NCI-H1930 (cell line): ENCODE measurements around the gene SLC7A7.
"Not testable (repeated sequence)": the region's sequence is repeated elsewhere in the genome, so short reads cannot be mapped to it uniquely, and the experiment has no call there.

ENCODE experiments used
- DNase-seq, 2 experiments: peaks; one replicate each; lab custom pipeline; 2025; lab: John Stamatoyannopoulos, UW

SLC7A7 gene

GRCh38 chr14:22814941-22815713 lies at the start of gene SLC7A7:
TSS of gene SLC7A7 (minus strand) at chr14:22815435. CDS start at chr14:22813398, 2,037 bp downstream.
- DNase-seq = no peak

DNA sequence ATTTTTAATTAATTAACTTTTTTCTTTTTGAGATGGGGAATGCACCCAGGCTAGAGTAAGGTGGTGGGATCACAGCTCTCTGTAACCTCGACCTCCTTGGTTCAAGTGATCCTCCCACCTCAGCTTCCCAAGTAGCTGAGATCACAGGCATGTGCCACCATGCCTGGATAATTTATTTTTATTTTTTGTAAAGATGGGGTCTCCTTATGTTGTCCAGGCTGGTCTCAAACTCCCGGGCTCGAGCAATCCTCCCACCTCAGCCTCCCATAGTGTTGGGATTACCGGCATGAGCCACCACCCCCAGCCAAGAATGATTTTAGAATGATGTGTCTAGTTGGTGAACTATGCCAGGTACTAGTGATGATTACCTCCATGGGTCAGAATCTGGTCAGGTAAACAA lies 49.7 kb upstream of the SLC7A7 start:
- no peak for DNase-seq

- DNase-seq = no peak
These were observed 46.4 kb upstream of the SLC7A7 start for GRCh38 chr14:22861651-22862050.

GRCh38 chr14:22860377-22860776 lies 45.1 kb upstream of the SLC7A7 start:
- not testable (repeated sequence) for DNase-seq

DNA sequence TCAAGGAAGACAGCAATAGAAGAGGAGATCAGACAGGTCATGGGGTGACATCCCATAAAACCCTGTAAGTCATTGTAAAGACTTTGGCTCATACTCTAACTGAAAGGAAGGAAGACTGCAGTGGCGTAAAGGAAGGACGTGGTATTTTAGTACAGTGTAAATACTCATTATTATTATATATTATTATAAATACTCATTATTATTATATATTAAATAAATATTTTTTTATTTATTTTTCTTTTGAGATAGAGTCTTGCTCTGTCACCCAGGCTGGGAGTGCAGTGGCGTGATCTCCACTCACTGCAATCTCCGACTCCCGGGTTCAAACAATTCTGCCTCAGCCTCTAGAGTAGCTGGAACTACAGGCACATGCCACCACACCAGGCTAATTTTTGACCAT lies 41.2 kb upstream of the SLC7A7 start:
- no peak for DNase-seq

DNA sequence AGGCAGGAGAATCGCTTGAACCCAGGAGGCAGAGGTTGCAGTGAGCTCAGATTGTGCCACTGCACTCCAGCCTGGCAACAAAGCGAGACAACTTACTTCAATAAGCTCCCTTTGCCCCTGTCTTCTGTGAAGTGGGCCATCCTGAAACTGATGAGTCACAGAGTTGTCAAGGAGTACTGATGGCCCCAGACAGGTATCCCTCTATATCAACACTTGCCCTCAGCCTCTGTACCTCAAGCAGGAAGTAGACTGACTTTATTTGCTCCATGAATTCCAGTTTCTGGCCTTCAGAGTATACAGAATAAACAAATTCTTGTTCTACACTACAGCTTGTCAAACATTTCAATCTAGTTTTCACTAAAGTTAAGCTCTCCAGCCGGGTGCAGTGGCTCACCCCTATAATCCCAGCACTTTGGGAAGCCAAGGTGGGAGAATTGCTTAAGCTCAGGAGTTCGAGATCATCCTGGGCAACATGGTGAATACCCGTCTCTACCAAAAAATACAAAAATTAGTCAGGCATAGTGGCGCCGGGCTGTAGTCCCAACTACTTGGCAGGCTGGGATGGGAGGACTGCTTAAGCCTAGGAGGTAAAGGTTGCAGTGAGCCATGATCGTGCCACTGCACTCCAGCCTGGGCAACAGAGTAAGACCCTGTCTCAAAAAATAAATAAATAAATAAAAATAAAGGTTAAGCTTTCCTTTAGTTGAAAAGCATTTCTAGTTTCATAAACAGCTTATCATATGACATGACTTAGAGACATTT lies 39.9 kb upstream of the SLC7A7 start:
- no peak for DNase-seq

DNA sequence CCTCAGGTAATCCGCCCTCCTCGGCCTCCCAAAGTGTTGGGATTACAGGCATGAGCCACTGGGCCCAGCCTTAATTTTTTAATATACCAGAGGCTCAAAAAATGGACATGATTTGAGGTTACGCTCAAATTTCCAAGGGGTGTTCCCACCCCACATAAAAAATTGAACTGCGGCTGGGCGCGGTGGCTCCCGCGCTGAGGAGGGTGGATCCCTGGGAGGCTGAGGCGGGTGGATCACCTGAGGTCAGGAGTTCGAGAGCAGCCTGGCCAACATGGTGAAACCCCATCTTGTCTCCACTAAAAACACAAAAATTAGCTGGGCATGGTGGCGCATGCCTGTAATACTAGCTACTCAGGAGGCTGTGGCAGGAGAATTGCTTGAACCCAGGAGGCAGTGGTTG lies 39.1 kb upstream of the SLC7A7 start:
- not testable (repeated sequence) for DNase-seq

DNA sequence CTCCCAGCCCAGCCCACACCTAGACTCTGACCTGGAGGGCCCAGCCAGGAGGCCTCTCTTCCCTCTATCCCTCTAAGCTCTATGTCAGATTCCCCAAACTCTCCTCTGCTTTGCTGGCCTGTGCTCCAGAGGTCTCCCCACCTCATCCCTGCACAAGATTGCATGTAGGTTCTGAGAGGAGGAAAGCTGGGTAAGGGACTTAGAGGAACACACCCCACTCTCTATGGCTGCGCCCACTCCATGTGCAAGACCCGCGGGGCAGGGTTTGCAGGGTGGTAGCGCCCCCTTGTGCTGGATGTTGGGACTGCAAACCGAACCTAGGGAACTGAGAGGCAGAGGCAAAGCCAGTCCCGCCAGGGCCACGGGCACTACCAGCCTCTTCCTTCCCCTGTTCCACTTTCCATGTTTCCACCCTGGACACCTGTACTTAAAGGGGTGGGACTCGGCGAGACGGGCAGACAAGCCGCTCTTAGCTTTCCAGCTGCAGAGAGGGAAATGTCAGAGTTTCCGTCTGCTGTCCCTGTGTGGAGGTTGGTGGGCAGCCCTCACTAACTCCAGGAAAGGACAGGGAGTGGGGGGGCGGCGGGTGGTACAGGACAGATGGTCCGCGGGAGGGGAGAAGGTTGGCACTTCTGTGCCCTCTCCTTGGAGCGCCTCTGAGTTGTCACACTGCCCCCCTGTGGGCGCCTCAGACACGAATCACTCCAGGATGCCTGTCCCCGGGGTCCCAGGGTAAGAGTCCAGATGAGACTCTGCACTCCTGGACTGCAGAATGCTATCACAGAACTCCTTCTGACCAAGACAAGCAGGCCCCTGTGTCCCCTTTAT lies 37.9 kb upstream of the SLC7A7 start:
- peak; percentile 40 to 73 for DNase-seq

DNA sequence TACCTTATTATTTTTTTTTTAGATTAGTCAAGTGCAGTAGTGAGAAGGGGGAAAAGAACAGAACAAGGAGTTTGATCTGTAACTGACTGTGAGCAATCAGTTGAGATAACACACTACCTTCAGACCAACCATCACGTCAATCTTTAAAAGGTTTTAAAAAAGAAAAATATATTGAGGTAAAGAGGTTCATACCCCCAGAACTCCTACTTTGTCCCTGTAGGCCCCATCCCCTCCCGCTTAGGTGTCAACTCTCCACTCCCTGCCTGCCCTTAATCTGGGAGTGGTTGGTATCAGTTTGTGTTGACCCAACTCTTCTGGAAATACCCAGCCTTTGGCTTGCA lies 37.3 kb upstream of the SLC7A7 start:
- no peak for DNase-seq

DNA sequence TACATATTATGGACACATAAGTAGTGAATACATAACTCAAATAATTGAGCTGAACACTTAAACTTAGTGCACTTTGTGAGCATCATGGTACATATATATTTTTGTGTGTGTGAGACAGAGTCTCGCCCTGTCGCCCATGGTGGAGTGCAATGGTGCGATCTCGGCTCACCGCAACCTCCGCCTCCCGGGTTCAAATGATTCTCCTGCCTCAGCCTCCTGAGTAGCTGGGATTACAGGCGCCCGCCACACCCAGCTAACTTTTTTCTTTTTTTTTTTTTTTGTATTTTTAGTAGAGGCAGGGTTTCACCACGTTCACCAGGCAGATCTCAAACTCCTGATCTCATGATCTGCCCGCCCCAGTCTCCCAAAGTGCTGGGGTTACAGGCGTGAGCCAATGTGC lies 36.9 kb upstream of the SLC7A7 start:
- DNase-seq = not testable (repeated sequence)

DNA sequence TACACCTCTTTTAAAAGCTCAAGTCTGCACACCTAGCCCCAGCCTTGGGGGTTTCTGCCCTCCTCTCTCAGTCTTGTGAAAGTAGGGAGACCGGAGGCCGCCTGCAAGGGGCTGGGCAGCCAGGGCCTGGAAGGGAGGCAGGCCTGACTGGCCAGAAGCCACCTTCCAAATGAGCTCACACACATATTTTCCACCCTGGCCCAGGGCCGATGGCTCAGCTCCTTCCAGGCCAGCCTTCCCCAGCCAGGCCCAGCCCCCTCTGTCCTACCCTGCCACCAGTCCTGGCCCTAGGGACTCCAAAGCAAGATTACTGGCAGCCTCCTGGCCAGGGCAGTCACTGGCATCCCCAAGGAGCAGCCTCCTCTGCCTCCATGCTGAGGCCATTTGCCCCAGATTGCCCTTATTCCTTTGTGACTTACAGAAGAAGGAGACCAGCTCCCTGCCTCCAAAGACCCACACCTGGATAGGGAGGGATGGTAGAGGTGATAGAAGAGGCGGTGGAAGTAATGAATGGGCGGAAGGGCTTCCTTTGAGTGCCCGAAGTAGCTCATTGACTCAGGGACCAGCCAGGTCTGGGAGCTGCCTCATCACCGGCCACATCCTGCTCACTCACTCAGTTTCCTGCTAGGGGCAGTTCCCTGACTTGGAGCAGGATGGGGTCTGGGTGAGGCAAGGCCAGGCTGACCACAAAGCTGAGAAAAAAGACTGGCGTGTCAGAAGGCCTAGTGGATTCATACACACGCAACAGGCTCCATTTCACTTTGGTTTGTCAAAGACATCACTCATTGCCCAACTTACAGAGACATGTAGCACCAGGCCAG lies 35.9 kb upstream of the SLC7A7 start:
- no peak for DNase-seq

GRCh38 chr14:22849212-22849819 lies 34.1 kb upstream of the SLC7A7 start:
- no peak for DNase-seq

DNA sequence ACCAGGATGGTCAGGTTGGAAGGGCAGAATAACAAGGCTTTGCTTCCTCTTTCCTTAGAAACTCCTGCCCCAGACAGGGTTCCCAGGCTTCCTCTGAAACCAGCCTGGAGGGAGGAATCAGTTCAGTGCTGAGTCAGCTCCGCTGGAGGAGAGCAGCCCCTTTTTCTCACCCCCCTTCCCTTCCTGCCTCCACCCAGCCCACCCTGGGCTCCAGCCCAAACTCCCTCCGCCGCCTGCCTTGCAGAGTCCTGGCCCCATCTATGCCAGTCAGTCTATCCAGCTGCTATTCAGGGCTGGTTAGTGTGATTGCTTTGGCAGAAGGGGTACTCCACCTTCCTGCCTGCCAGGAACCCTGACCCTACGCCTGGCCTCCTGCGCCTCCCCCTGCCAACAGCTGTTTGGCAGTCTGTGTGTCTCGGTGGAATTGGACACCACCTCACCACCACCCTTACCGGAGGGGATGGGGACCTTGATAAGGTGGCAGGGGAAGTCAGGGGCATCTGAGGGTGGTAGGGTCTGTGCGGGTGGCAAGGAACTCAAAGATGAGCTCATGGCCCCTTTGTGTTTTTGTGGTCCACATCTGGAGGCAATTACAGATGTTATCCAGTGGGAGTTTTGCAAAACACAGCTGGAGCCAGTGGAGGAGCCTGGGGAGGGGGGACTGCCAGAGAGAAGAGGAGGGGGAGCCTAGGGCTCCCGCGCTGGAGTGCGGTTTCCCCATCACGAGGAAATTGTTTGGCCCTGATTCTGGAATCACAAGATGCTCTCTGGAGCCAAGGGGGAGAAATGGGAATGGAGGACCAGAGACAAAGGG lies 33.3 kb upstream of the SLC7A7 start:
- no peak for DNase-seq

GRCh38 chr14:22847661-22848341 lies 32.6 kb upstream of the SLC7A7 start:
- DNase-seq = no peak

- no peak for DNase-seq
These were observed 31.6 kb upstream of the SLC7A7 start for GRCh38 chr14:22846811-22847307.

DNA sequence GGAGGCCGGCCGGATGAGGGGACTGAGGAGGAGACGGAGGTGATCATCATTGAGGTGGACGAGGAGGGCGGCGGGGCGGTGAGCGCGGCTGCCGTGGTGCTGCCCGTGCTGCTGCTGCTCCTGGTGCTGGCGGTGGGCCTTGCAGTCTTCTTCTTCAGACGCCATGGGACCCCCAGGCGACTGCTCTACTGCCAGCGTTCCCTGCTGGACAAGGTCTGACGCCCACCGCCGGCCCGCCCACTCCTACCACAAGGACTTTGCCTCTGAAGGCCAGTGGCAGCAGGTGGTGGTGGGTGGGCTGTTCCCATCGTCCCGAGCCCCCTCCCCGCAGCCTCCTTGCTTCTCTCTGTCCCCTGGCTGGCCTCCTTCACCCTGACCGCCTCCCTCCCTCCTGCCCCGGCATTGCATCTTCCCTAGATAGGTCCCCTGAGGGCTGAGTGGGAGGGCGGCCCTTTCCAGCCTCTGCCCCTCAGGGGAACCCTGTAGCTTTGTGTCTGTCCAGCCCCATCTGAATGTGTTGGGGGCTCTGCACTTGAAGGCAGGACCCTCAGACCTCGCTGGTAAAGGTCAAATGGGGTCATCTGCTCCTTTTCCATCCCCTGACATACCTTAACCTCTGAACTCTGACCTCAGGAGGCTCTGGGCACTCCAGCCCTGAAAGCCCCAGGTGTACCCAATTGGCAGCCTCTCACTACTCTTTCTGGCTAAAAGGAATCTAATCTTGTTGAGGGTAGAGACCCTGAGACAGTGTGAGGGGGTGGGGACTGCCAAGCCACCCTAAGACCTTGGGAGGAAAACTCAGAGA lies 30.8 kb upstream of the SLC7A7 start:
- no peak for DNase-seq

- no peak for DNase-seq
These were observed 29.8 kb upstream of the SLC7A7 start for GRCh38 chr14:22845103-22845394.

- no peak for DNase-seq
These were observed 29.2 kb upstream of the SLC7A7 start for GRCh38 chr14:22844221-22845102.
